Measurements from ENCODE around the gene MAPK10.

Gene MAPK10

DNA sequence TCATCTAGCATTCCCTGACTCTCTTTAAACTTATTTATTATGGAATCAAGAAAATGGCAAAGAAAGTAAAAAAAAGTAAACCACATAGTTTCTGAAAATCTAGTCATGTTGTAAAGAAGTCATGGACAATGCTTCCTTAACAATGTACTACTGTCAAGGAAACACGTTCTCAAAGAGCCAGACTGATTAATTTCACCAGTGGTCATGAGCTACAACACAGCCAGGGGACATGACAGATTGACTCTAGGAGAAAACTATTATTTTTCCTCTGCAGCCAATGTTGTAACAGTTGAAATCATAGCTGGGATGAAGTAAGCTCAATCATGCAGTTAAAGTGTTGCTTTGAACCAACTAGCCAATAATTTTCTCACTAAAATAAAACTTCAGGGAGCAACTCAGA lies 109.2 kb downstream of the MAPK10 start:
- Histone ChIP-seq H3K27ac (no peak overlapping the region), H3K27me3 (ENCODE audit: control insufficient read depth, insufficient read depth, low read length) (no peaks in the 10 kb centered on the region), H3K4me3 (ENCODE audit: low read depth, low read length) (no peak overlapping the region), H3K4me2 (ENCODE audit: low read length) (no peak overlapping the region), H3K9ac (no peak overlapping the region), H2AFZ (no peak overlapping the region), H3K4me1 (no peaks in the 10 kb centered on the region), H3K79me2 (no peaks in the 10 kb centered on the region), H3K9me3 (ENCODE audit: control insufficient read depth, low read length) (no peaks in the 10 kb centered on the region), H3K36me3 (ENCODE audit: control insufficient read depth, insufficient read depth, low read length) (no peaks in the 10 kb centered on the region)
- TF ChIP-seq, protein P1, sequence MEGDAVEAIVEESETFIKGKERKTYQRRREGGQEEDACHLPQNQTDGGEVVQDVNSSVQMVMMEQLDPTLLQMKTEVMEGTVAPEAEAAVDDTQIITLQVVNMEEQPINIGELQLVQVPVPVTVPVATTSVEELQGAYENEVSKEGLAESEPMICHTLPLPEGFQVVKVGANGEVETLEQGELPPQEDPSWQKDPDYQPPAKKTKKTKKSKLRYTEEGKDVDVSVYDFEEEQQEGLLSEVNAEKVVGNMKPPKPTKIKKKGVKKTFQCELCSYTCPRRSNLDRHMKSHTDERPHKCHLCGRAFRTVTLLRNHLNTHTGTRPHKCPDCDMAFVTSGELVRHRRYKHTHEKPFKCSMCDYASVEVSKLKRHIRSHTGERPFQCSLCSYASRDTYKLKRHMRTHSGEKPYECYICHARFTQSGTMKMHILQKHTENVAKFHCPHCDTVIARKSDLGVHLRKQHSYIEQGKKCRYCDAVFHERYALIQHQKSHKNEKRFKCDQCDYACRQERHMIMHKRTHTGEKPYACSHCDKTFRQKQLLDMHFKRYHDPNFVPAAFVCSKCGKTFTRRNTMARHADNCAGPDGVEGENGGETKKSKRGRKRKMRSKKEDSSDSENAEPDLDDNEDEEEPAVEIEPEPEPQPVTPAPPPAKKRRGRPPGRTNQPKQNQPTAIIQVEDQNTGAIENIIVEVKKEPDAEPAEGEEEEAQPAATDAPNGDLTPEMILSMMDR (IDR thresholded peaks at IDR 0.05) = no peak

DNA sequence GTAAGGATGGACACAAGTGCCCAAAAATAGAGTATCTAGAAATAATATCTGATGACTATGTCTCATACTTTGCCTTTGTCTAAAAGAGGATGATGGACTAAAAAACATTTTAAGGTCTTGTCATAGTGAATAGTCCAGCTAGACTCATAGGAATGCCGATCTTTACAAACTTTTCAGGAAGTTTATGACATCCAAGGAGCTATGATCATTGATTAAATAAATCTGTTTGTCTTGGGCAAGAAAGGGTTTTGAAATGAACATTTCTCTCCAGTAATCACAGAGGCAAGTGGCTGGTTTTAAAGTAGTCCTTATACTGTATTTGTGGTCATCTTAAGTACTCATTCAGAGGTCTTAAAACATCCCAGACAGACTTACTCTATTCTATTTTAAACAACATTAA lies 109.8 kb downstream of the MAPK10 start:
- Histone ChIP-seq H3K27ac (no peak overlapping the region), H3K4me2 (ENCODE audit: low read length) (no peak overlapping the region), H3K79me2 (no peaks in the 10 kb centered on the region), H3K4me1 (no peaks in the 10 kb centered on the region), H3K36me3 (ENCODE audit: control insufficient read depth, insufficient read depth, low read length) (no peaks in the 10 kb centered on the region), H3K27me3 (ENCODE audit: control insufficient read depth, insufficient read depth, low read length) (no peaks in the 10 kb centered on the region), H3K9me3 (ENCODE audit: control insufficient read depth, low read length) (no peaks in the 10 kb centered on the region), H3K9ac (no peak overlapping the region), H2AFZ (no peak overlapping the region), H3K4me3 (ENCODE audit: low read depth, low read length) (no peak overlapping the region)
- TF ChIP-seq, protein P1 (IDR thresholded peaks at IDR 0.05) = no peak

DNA sequence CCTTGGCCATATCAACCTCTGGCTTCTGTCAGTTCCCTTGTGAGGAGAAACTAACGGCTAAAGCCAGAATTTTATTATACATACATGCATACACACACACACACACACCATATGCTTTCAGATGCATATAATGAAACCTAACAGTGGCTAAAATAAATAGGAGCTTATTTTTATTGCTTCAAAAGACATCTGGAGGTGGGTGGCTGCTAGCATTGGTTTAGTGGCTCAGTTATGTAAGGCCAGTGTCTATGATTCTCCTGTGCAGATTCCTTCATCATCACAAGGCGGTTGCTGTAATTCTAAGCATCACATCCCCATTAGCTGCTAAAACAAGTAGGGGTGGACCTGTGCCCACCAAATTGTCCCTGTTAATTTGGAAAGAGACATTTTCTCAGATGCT lies 110.8 kb downstream of the MAPK10 start:
- H3K4me2 ChIP-seq (ENCODE audit: low read length) = no peak overlapping the region
- no peaks in the 10 kb centered on the region for H3K79me2 ChIP-seq
- H3K9ac ChIP-seq = no peak overlapping the region
- no peaks in the 10 kb centered on the region for H3K9me3 ChIP-seq (ENCODE audit: control insufficient read depth, low read length)
- no peak overlapping the region for H3K4me3 ChIP-seq (ENCODE audit: low read depth, low read length)
- no peaks in the 10 kb centered on the region for H3K27me3 ChIP-seq (ENCODE audit: control insufficient read depth, insufficient read depth, low read length)
- H2AFZ ChIP-seq = no peak overlapping the region
- no peaks in the 10 kb centered on the region for H3K36me3 ChIP-seq (ENCODE audit: control insufficient read depth, insufficient read depth, low read length)
- TF ChIP-seq, protein P1 (IDR thresholded peaks at IDR 0.05) = no peak
- no peaks in the 10 kb centered on the region for H3K4me1 ChIP-seq
- H3K27ac ChIP-seq = no peak overlapping the region

DNA sequence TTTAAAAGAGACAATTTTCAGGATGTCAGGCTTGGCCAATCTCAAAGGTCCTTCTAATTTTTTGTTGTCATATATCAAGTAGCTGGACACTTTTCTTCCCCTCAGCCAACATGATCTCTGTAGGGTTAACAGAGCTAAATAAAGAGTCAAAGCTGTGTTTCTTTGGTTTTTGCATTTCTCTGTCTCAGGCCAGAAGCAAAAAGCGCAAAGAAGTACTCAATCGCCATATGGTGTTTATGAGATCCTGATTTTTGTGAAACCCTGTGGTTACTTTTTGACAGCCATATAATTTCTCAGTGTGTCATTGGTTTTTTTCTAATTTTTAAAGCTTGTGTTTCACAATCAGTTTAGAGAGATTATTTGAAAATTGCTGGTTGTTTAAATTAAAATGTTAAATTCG lies 111.9 kb downstream of the MAPK10 start:
- H3K4me2 ChIP-seq (ENCODE audit: low read length) = no peak overlapping the region
- H2AFZ ChIP-seq = no peak overlapping the region
- TF ChIP-seq, protein P1 (IDR thresholded peaks at IDR 0.05) = no peak
- no peaks in the 10 kb centered on the region for H3K36me3 ChIP-seq (ENCODE audit: control insufficient read depth, insufficient read depth, low read length)
- H3K4me1 ChIP-seq = no peaks in the 10 kb centered on the region
- H3K4me3 ChIP-seq (ENCODE audit: low read depth, low read length) = no peak overlapping the region
- H3K9ac ChIP-seq = no peak overlapping the region
- H3K27me3 ChIP-seq (ENCODE audit: control insufficient read depth, insufficient read depth, low read length) = no peaks in the 10 kb centered on the region
- no peaks in the 10 kb centered on the region for H3K9me3 ChIP-seq (ENCODE audit: control insufficient read depth, low read length)
- no peaks in the 10 kb centered on the region for H3K79me2 ChIP-seq
- no peak overlapping the region for H3K27ac ChIP-seq

DNA sequence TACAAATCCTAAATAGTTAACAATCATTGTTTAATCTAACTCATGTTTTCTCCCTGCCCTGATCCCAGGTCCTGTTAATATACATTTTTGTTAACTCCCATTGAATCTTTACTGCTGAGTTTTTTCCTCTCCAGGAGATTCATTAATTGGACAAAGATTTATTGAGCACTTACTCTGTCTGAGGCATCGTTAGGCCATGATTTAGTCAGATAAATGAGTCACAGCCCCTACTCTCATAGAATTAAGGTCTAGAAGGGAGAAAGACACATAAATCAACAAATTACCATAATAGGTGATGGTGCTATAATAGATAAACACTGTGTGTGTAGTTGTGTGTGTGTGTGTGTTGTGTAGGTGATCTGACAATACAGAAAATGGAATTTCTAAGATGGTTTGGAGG lies 112.5 kb downstream of the MAPK10 start:
- Histone ChIP-seq H3K27me3 (ENCODE audit: control insufficient read depth, insufficient read depth, low read length) (no peaks in the 10 kb centered on the region), H3K4me2 (ENCODE audit: low read length) (no peak overlapping the region), H3K79me2 (no peaks in the 10 kb centered on the region), H3K9me3 (ENCODE audit: control insufficient read depth, low read length) (no peaks in the 10 kb centered on the region), H3K4me1 (no peaks in the 10 kb centered on the region), H3K36me3 (ENCODE audit: control insufficient read depth, insufficient read depth, low read length) (no peaks in the 10 kb centered on the region), H2AFZ (no peak overlapping the region), H3K4me3 (ENCODE audit: low read depth, low read length) (no peak overlapping the region), H3K27ac (no peak overlapping the region), H3K9ac (no peak overlapping the region)
- TF ChIP-seq, protein P1 (IDR thresholded peaks at IDR 0.05) = no peak
